Choroid plexus epithelial cell (primary cell): Measurements from ENCODE around the gene BROX.

ENCODE experiments used
- DNase-seq: peaks from one replicate; pipeline ENCODE4 v3.0.0-alpha.2; 2010; ENCODE audit warnings: low read depth
- H3K4me3 ChIP-seq: 2 replicates; pipeline ENCODE4 v1.5.1; 2011; ENCODE audit warnings: low read depth, mild to moderate bottlenecking, control low read depth, low read length, moderate library complexity
- CTCF ChIP-seq: conservative IDR thresholded peaks from 2 replicates; pipeline ENCODE4 v1.5.1; 2011; ENCODE audit warnings: low read depth, mild to moderate bottlenecking, control low read depth, inconsistent platforms, low read length, moderate library complexity

The BROX gene

GRCh38 chr1:222709700-222710153, 2.6 kb upstream of the BROX start:
- H3K4me3 ChIP-seq = no peak overlapping the region
- no peak for TF ChIP-seq CTCF
- DNase-seq = peak; percentile 10

GRCh38 chr1:222711319-222712252, 778 bp upstream of the BROX start:
- peak; percentile 63 for DNase-seq
- no peak for TF ChIP-seq CTCF
- H3K4me3 ChIP-seq = peak overlapping the region; percentile 90

- no peak for TF ChIP-seq CTCF
- peak; percentile 96 for DNase-seq
- H3K4me3 ChIP-seq = peak overlapping the region; percentile 90
Measured at GRCh38 chr1:222713091-222713961, 962 bp downstream of the BROX start.

- H3K4me3 ChIP-seq = no peak overlapping the region
- no peak for DNase-seq
- no peak for TF ChIP-seq CTCF
Measured at GRCh38 chr1:222716393-222716792, 4.0 kb downstream of the BROX start.

- no peak for DNase-seq
- TF ChIP-seq CTCF = no peak
- no peak overlapping the region for H3K4me3 ChIP-seq
Measured at GRCh38 chr1:222728746-222729145, 16.4 kb downstream of the BROX start.

GRCh38 chr1:222730866-222731265, 18.5 kb downstream of the BROX start:
- no peak for TF ChIP-seq CTCF
- no peak for DNase-seq
- no peak overlapping the region for H3K4me3 ChIP-seq
